Stimulated activated CD8-positive, alpha-beta memory T cell treated with anti-CD3 and anti-CD28 coated beads, Interleukin-7, amount 100 ng/mL, for 24 hours (primary cell): ENCODE data around the gene COPS7A.
A peak's percentile ranks its signal among the peaks of the same experiment; 100 is the strongest.

Experiments used
- DNase-seq: peaks from one replicate; pipeline ENCODE4 v3.0.0-alpha.2; 2020; ENCODE audit warnings: low read depth

Gene COPS7A

GRCh38 chr12:6751767-6752166 is 27.9 kb downstream of the COPS7A start:
- DNase-seq, result no peak

- DNase-seq, result no peak
These were observed 28.5 kb downstream of the COPS7A start for GRCh38 chr12:6752167-6752920.

DNA sequence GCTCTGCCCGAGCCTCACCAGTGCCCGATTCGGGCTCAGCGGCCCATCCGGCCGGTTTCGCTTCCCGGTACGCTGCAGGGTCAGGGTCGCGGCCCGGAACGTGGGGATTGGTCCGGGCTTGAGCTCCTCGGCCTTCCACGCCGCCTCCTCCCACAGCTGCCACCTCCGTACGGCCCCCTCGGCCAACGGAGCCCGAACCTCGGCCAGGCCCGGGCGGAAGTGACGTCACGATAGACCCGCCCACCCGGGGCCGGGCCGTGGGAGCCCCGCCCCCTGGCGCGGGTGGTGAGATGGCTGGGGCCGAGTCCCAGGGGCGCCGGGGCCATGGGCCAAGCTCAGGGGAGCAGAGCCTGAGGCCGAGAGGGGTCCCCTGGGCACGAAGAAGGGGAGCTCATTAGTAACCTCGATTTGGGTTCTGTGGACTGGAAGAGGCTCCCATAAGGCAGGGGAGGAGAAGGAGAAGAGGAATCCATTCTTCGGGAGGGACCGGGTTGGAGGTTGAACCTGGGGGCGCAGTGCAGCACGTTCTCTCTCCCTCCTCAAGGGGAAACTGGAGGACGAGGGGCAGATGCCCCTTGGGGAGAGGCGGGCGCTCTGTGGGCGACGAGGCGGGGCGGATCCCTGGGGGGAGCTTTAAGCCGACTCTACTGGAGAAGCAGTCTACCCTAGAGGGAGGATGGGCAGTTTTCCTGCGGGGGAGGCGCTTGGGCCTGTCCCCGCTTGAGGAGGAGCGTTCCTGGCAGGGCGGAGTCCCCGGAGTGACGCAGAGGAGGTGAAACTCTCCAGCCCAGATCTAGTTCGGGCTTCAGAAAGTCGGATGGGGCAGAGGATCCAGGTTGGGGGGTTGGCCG is 29.3 kb downstream of the COPS7A start, which contains the start of gene MLF2:
Gene MLF2 (minus strand): TSS at position 221 of the 851 bp plus-strand sequence. CDS start 807 bp downstream, outside the sequence.
- DNase-seq, result peak; percentile 96

GRCh38 chr12:6753772-6754356 is 30.0 kb downstream of the COPS7A start:
- DNase-seq, result no peak

DNA sequence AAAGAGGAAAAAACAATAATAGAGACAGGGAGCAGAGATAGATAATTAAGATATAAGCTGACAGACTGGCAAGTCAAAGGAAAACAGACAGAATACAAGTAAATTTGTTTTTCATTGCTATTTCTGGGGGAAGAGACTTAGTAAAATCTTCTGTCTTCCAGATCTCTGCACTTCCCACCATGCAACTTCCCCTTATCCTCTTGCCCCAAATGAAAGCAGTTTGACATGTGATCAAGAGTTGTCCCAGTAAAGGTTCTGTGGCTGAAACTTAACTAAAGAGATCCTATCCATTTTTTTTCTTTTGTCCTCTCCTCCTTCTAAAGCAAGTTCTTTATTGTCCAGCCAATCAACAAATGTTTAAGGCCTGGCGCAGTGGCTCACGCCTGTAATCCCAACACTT is 30.6 kb downstream of the COPS7A start:
- no peak for DNase-seq

DNA sequence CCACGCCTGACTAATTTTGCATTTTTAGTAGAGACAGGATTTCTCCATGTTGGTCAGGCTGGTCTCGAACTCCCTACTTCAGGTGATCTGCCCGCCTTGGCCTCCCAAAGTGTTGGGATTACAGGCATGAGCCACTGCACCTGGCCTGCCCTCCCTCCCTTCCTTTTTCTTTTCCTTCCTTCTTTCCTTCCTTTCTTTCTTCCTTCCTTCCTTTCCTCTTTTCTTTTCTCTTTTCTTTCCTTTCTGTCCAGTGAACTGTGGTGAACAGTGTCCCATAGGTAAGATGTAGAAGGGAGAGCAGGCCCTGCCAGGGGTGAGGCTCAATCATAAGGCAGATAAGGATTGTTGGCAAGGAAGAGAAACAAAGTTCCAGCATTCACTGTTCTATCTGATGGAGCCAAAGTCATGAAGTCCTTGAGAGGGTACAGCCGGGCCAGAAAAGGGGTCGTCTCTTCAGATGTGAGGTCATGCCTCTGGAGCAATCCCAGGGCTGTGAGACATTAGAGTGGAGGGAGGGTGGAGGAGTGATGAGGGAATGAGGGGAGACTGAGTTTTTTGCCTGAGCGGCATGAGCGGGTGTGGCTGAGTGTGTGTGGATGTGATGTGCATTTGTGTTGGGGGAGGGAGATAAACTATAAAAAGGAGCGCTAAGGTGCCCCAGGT is 33.3 kb downstream of the COPS7A start:
- no peak for DNase-seq

DNA sequence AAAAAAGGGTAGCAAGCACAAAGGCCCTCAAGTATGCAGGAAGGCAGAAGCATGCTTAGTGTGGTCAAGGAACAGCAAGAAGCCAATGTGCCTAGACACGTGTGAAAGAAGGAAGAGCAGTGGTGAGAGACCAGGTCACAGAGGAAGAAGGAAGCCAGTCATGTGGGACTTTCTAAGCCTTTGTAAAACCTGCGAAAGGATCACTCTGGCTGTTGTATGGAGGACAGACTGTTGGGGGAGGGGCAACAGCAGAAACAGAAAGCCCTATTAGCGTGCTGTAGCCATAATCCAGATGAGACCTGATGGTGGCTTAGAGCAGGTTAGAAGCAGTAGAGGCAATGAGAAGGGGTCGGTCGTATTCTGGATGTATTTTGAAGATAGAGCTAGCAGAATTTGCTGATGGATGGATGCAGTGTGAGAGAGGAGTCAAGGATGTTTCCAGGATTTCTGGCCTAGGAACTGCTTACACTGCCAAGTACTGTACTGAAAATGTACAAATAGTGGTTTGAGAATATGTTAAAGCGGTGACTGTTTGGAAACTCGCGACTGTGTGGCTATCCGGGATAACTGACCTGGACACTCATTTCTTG is 34.8 kb downstream of the COPS7A start:
- no peak for DNase-seq

GRCh38 chr12:6759741-6760140 is 35.9 kb downstream of the COPS7A start:
- no peak for DNase-seq

GRCh38 chr12:6763380-6763779 is 39.5 kb downstream of the COPS7A start:
- no peak for DNase-seq

DNA sequence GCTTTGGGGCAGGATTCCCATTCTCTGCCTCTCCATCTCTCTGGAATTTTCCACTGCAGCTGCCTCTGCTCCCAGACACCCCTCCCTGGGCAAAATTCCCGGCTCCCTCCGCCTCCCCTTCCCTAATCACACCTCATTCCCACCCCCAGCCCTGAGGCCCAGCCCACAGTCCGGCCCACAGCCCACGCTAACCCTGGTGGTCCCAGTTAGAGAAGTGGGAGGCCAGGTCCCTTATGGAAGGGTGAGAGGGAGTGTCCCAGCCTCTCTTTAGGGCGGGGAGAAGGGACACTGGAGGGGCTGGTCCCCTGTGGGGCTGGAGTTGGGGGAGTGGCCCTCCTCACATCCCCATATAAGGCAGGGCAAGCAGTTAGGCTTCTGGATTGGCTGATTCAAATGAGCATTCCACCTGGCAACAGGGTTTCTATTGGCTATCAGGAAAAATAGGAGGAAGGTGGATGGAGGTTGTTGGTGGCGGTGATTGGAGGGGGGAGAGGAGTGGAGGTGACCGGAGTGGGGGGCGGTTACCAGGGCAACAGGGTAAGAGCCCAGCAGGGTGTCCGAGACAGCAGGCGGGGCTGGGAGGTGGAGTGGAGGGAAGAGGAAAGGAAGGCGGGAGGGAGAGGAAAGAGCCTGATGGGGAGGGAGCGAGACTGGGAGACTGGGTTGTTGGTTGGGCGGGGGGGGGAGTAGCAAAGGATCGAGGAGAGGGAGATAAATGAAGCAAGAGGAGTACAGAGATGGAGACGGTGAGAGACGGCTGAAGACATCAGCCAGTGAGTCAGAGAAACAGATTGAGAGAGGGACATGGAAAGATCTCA is 40.4 kb downstream of the COPS7A start:
- DNase-seq, result no peak

DNA sequence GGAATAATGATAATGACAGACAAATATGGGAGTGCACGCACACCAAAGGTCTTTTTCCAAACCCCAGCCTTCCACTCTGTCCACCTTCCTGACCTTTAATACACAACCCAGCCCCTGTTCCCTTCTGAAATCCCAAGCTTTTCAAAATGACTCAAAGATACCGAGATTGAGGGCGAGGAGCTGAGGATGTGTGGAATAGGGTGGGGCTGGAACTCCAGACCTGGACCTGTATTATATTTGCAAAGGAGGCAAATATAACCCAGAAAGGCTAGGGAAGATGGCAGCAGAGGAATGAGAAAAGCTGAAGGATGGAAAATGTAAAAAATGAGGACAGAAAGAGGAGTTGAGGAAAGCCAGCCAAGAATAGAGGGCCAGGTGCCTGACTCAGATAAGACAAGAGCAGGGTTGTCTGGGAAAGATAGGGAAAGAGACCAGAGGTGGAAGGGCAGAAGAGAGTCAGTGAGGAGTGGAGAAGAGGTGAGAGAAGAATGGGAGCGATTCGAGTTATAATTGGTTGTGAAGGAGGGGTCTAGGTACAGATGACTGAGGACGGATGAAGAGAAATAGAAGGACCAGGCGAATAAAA is 41.3 kb downstream of the COPS7A start:
- no peak for DNase-seq

DNA sequence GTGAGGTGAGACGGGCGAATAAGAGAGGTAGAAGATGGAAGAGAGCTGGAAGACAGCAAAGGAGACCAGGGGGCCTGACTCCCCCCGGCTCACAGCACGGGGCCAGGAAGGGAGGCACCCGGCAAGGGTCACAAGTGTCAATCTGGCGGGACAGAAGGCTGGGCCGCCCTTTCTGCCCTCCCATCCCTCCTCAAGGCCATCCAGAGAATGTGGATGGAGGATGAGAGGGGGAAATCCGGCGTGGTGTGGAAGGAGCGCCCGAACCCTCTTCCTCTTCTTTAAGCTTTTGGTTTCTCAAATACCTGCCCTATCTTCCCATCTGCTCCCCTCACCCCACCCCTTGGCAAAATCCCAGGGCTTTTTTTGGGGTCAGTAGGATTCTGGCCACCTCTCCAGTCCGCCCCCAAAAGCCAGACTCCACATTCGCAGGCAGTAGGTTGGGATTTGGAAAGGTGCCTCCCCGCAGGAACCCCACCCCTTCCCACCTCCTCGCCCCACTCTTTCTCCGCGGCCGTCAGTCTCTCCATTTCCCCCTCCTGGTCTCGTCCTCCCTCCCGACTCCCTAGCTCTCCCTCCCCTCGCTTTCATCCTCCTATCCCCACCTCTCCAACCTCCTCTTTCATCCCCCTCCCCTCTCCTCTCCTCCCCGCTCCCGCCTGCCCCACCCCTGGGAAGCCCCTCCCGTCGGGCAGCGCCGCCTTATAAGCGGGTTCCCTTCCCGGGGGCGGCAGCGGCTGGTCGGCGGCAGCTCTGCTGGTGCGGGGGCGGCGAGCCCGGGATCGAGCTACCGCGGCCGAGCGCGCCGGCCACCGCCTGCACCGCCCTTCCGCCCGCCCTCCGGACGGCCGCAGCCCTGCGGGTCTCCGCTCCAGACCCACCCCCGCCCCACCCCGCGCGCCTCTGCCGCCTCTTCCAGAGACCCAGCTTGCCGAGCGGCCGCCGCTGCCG is 42.1 kb downstream of the COPS7A start, which contains the start of gene PTMS:
Gene PTMS (plus strand): TSS at position 730 of the 948 bp plus-strand sequence. CDS start 343 bp downstream, outside the sequence.
- DNase-seq, result no peak

- DNase-seq, result no peak
These were observed 43.0 kb downstream of the COPS7A start for GRCh38 chr12:6766651-6767349.

DNA sequence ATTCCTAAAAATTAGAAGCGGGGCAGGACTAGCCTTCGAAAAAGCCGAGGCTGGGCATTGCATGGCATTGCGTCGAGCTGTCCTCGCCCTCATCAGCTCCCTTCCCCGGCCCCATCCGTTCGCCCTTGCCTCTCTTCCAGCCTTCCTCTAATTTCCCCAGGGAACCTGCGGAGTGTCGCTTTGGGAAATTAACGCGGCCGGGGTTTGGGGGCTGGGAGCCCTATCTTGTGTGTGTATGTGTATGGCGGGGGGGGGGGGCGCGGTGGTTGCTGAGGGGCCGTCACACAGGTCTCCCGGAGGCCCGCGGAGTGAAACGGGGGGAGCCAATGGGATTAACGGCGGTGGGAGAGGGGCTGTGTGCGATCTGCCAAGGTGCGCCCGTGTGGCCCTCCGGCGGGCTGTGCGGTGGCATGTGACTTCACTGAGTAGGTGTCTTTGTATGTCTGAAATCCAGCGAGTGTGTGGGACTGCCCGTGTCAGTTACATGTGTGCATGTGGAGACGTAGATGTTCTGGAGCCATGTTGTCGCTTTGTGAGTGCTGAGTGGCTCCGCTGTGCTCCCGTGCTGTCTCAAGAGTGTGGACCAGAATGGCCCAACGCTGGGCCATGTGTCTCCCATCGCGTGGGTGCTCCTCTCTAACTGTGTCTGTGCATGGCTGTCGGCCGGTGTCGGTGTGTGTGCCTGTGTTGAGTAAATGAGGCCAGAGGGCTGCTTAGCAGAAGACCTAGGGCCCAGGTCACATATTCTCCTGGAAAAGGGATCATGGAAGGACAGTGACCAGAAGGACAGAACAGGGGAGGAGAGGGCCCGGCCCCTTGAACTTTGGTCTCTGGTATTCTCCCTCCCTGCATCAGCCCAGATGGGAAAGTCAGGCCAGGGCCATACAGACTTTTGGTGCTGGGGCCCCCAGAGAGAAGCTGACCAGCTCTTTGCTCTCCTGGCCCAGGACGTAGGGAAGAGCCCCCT is 43.8 kb downstream of the COPS7A start:
- DNase-seq, result no peak

GRCh38 chr12:6768437-6768914 is 44.6 kb downstream of the COPS7A start:
- no peak for DNase-seq

GRCh38 chr12:6768990-6769389 is 45.1 kb downstream of the COPS7A start:
- DNase-seq, result no peak

- no peak for DNase-seq
These were observed 45.8 kb downstream of the COPS7A start for GRCh38 chr12:6769666-6770065.
